Pancreas (tissue), 10 donors: ENCODE data around the gene ATP5F1D. TPM values are rescaled to one million over a fixed set of nuclear protein-coding genes. Genes with fewer than 3 reads are reported as not detected.

Experiments
- ATAC-seq, 4 donors: fragments of 200-7000 bp; cut with Tn5 transposase; one replicate each; pipeline versions ENCODE4 v1.8.0 to v1.9.1; 2020; ENCODE audit warnings: mild to moderate bottlenecking in 4 of 4, moderate library complexity in 4 of 4
- DNase-seq, 6 donors: peaks; one replicate each; pipeline ENCODE4 v3.0.0-alpha.2; 2020
- FAIRE-seq: peaks from 2 replicates; lab custom pipeline; 2012; peaks lifted over from hg19 to GRCh38; lab: Jason Lieb, UNC
- H3K27ac ChIP-seq, 4 donors: fragments of 200-600 bp; sonication (generic); 1 replicate in 3 of 4; 2 replicates in 1 of 4; pipeline versions ENCODE4 v1.5.0 to v1.8.0; 2020
- H3K27me3 ChIP-seq, 4 donors: fragments of 200-600 bp; one replicate each; pipeline ENCODE4 v1.8.0; 2021
- H3K36me3 ChIP-seq, 3 donors: fragments of 200-600 bp; sonication (generic) in 1 of 3; one replicate each; pipeline versions ENCODE4 v1.5.0 to v1.8.0; 2020 to 2021
- H3K4me1 ChIP-seq, 3 donors: fragments of 200-600 bp; one replicate each; pipeline ENCODE4 v1.8.0; 2021
- H3K4me3 ChIP-seq, 4 donors: fragments of 200-600 bp; sonication (generic) in 2 of 4; one replicate each; pipeline versions ENCODE4 v1.5.0 to v1.8.0; 2020 to 2021
- H3K9me3 ChIP-seq, 4 donors: fragments of 200-600 bp; one replicate each; pipeline ENCODE4 v1.8.0; 2021
- CTCF ChIP-seq, 4 donors: fragments of 200-600 bp; sonication (generic) in 3 of 4; IDR thresholded peaks; one replicate each; pipeline versions ENCODE4 v1.5.0 to v1.8.0; 2021; ENCODE audit warnings: antibody characterized with exemption in 4 of 4
- WGBS, 2 donors: extraction: QIAGEN DNeasy Blood & Tissue Kit; methylation state at CpG; one replicate each; pipeline ENCODE4 v1.1.7; 2013; 5-methylcytosine and 5-hydroxymethylcytosine counted together
- intact Hi-C, 3 donors: fragments of 100-400 bp; cut with DNase I; formaldehyde crosslinking; loops; one replicate each; pipeline versions ENCODE4 v1.11.1 to v1.14.2; 2022
- polyA plus RNA-seq, 2 donors: library from polyadenylated mRNA; stranded (reverse); fragments of 200-250 nt; gene quantifications; one replicate each; pipeline ENCODE4 v1.2.3, GENCODE V29; 2013
- total RNA-seq, 6 donors: library from RNA; stranded (reverse); fragmentation: NEBNext Ultra II Directional in 4 of 6; extraction: Animal tissue kit (Norgen Biotek cat#: 25700) in 4 of 6; gene quantifications; one replicate each; pipeline versions ENCODE4 v1.2.1 to v1.2.4, GENCODE V29; 2021 to 2023
- donor health status: healthy with polysubstance abuse.
- donor health status: DM: no; HTN: no; CAD: no; lungs with moderate emphysema.
- donor health status: DM: no; HTN: no; CAD: no.
- donor health status: control.
- donor health status: control.
- donor health status: Bipolar disorder and iron deficiency.
- donor health status: DM: yes; HTN: yes; CAD: no.
- donor health status: DM: no; HTN: no; CAD: no.
- donor health status: DM: no; HTN: no; CAD: no.
- donor health status: DM: yes; HTN: yes; CAD: no.

ATP5F1D gene
- total and polyA plus RNA-seq, 8 donors = 97.3 to 515 (median 167) TPM

- Histone ChIP-seq H3K27ac (peak overlapping the region in 1 of 4 donors; percentile 96), H3K4me3 (peak overlapping the region; percentile 37 to 94 (median 70)), H3K4me1 (peaks cover 43 to 61% (median 54%) of the 10 kb centered on the region in 3 donors), H3K9me3 (no peaks in the 10 kb centered on the region), H3K27me3 (no peaks in the 10 kb centered on the region), H3K36me3 (peaks cover 5 to 40% (median 34%) of the 10 kb centered on the region in 3 donors)
- WGBS, 2 donors = 13 to 21% methylated on average over 22 to 26 of the region's 26 CpGs
- no peak for TF ChIP-seq CTCF (IDR thresholded peaks at IDR 0.05)
- intact Hi-C loops = no loop called here
- no peak for FAIRE-seq
- peak in 4 of 6 donors; percentile 47 to 56 (median 49) for DNase-seq
- ATAC-seq = no peak
These were observed 29.4 kb downstream of the ATP5F1D start for GRCh38 chr19:1270854-1271527.

- ATAC-seq (no peak), FAIRE-seq (no peak), DNase-seq (peak in 4 of 6 donors; percentile 40 to 60 (median 46))
- no peaks in the 10 kb centered on the region for H3K27me3 ChIP-seq
- intact Hi-C loops = no loop called here
- peaks cover 5 to 40% (median 34%) of the 10 kb centered on the region in 3 donors for H3K36me3 ChIP-seq
- H3K4me1 ChIP-seq = peaks cover 46 to 58% (median 50%) of the 10 kb centered on the region in 3 donors
- H3K4me3 ChIP-seq = peak overlapping the region in 3 of 4 donors; percentile 70 to 94 (median 70)
- no peak for TF ChIP-seq CTCF (IDR thresholded peaks at IDR 0.05)
- H3K9me3 ChIP-seq = no peaks in the 10 kb centered on the region
- H3K27ac ChIP-seq = no peak overlapping the region
- WGBS, 2 donors = 48 to 63% methylated on average over 35 to 37 of the region's 37 CpGs
These were observed 30.2 kb downstream of the ATP5F1D start for GRCh38 chr19:1271528-1272422.

- 74 to 76% methylated on average over 33 of the region's 33 CpGs for WGBS, 2 donors
- Histone ChIP-seq H3K27ac (no peak overlapping the region), H3K9me3 (no peaks in the 10 kb centered on the region), H3K4me1 (peaks cover 44 to 51% (median 45%) of the 10 kb centered on the region in 3 donors), H3K4me3 (peak overlapping the region in 2 of 4 donors; percentile 70), H3K27me3 (no peaks in the 10 kb centered on the region), H3K36me3 (peaks cover 5 to 40% (median 34%) of the 10 kb centered on the region in 3 donors)
- ATAC-seq = no peak
- peak in 1 of 6 donors; percentile 41 for DNase-seq
- no peak for TF ChIP-seq CTCF (IDR thresholded peaks at IDR 0.05)
- intact Hi-C loops = no loop called here
- FAIRE-seq = no peak
These were observed 31.1 kb downstream of the ATP5F1D start for GRCh38 chr19:1272423-1273262.

- intact Hi-C loops = no loop called here
- no peaks in the 10 kb centered on the region for H3K27me3 ChIP-seq
- WGBS, 2 donors = 83 to 84% methylated on average over 25 of the region's 25 CpGs
These were observed 31.9 kb downstream of the ATP5F1D start for GRCh38 chr19:1273263-1274041.

More at GRCh38 chr19:1273263-1274041, 31.9 kb downstream of the ATP5F1D start:
- peaks cover 5 to 40% (median 34%) of the 10 kb centered on the region in 3 donors for H3K36me3 ChIP-seq
- no peak for FAIRE-seq
- H3K9me3 ChIP-seq = no peaks in the 10 kb centered on the region
- H3K27ac ChIP-seq = no peak overlapping the region
- H3K4me1 ChIP-seq = peaks cover 36 to 44% (median 42%) of the 10 kb centered on the region in 3 donors
- ATAC-seq = no peak
- H3K4me3 ChIP-seq = no peak overlapping the region
- TF ChIP-seq CTCF (IDR thresholded peaks at IDR 0.05) = no peak
- peak in 2 of 6 donors; percentile 39 to 55 for DNase-seq
